K562 (cell line): ENCODE results near the gene ERLEC1. TPM values are rescaled to one million over a fixed set of nuclear protein-coding genes. Genes with fewer than 3 reads are reported as not detected.

Experiments
- DIDO1 ChIP-seq: fragments of 450-650 bp; IDR thresholded peaks from 2 replicates; pipeline ENCODE4 v1.6.1; 2016; ENCODE audit warnings: low read depth, missing biosample characterization, missing genetic modification characterization
- ELF2 ChIP-seq: fragments of 250-450 bp; sonication (Bioruptor Pico); IDR thresholded peaks from 2 replicates; pipeline ENCODE4 v1.5.0; 2021; ENCODE audit warnings: mild to moderate bottlenecking
- HDAC3 ChIP-seq: fragments of 450-650 bp; IDR thresholded peaks from 2 replicates; pipeline ENCODE4 v1.6.1; 2018; ENCODE audit warnings: borderline replicate concordance, mild to moderate bottlenecking, moderate library complexity; ENCODE audit not compliant: partially characterized antibody
- LARP7 ChIP-seq: fragments of 450-650 bp; IDR thresholded peaks from 2 replicates; pipeline ENCODE4 v1.6.1; 2016
- MLLT1 ChIP-seq, 2 experiments: fragments of 450-650 bp; IDR thresholded peaks; 2 replicates each; pipeline ENCODE4 v1.6.1; 2016
- MYC ChIP-seq, 2 experiments: fragments of 250-450 bp in 1 of 2; sonication (Bioruptor Pico) in 1 of 2; IDR thresholded peaks; 2 replicates each; pipeline versions ENCODE4 v1.5.1 to v1.6.1; 2012 to 2021; ENCODE audit warnings: low read depth in 2 of 2, borderline replicate concordance in 1 of 2, improper control_type of control experiment in 1 of 2, low read length in 1 of 2, mild to moderate bottlenecking in 1 of 2, moderate library complexity in 1 of 2
- NCOA1 ChIP-seq: fragments of 450-650 bp; IDR thresholded peaks from 2 replicates; pipeline ENCODE4 v1.6.1; 2016; ENCODE audit warnings: low read depth
- NCOA6 ChIP-seq: fragments of 450-650 bp; IDR thresholded peaks from 2 replicates; pipeline ENCODE4 v1.6.1; 2017; ENCODE audit warnings: mild to moderate bottlenecking
- OTX1 ChIP-seq: fragments of 450-650 bp; formaldehyde crosslinking; IDR thresholded peaks from 2 replicates; pipeline ENCODE4 v1.4.0; 2022; ENCODE audit warnings: mild to moderate bottlenecking
- SMARCB1 ChIP-seq: IDR thresholded peaks from 2 replicates; pipeline ENCODE4 v1.6.1; 2011; ENCODE audit warnings: improper control_type of control experiment, low read depth; ENCODE audit not compliant: insufficient read length
- TFAP4 ChIP-seq: sonication (generic); formaldehyde crosslinking; IDR thresholded peaks from 2 replicates; pipeline ENCODE4 v1.8.0; 2022; ENCODE audit warnings: missing genetic modification reagents, mild to moderate bottlenecking, moderate library complexity, borderline replicate concordance
- THRAP3 ChIP-seq: fragments of 450-650 bp; IDR thresholded peaks from 2 replicates; pipeline ENCODE4 v1.6.1; 2016; ENCODE audit warnings: mild to moderate bottlenecking, inconsistent platforms, borderline replicate concordance
- U2AF2 ChIP-seq: fragments of 200-400 bp; formaldehyde crosslinking; optimal IDR thresholded peaks from 2 replicates; pipeline ENCODE3; 2017; ENCODE audit warnings: low read depth, mild to moderate bottlenecking, low read length
- ZNF165 ChIP-seq: fragments of 250-450 bp; sonication (Bioruptor Pico); IDR thresholded peaks from 2 replicates; pipeline ENCODE4 v1.4.0; 2020; ENCODE audit warnings: borderline replicate concordance
- ZNF239 ChIP-seq: fragments of 250-450 bp; sonication (Bioruptor Pico); IDR thresholded peaks from 2 replicates; pipeline ENCODE4 v1.4.0; 2020; ENCODE audit warnings: mild to moderate bottlenecking
- ZNF407 ChIP-seq: fragments of 450-650 bp; IDR thresholded peaks from 2 replicates; pipeline ENCODE4 v1.6.1; 2016; ENCODE audit warnings: low read depth
- ZNF551 ChIP-seq: fragments of 250-450 bp; sonication (Bioruptor Pico); IDR thresholded peaks from 2 replicates; pipeline ENCODE4 v1.5.0; 2021; ENCODE audit warnings: mild to moderate bottlenecking, moderate library complexity
- polyA plus RNA-seq, 8 experiments: library from polyadenylated mRNA; depleted of rRNA in 4 of 8; stranded (reverse) in 5 of 8; unstranded in 3 of 8; fragments of >200 nt; fragmentation: Nextera tagmentation in 2 of 8; fragmentation: Illumina TruSeq in 1 of 8; extraction: Ambion mirVana in 2 of 8; extraction: Trizol in 1 of 8; gene quantifications; 2 replicates each; pipeline versions ENCODE4 v1.2.1 to v1.2.3, GENCODE V29; 2011 to 2014; ENCODE audit warnings: inconsistent platforms in 1 of 8, missing spikeins in 1 of 8
- total RNA-seq, 7 experiments: library from RNA; depleted of rRNA in 6 of 7; stranded (reverse); fragments of >200 nt in 6 of 7; fragmentation: Illumina TruSeq in 2 of 7; extraction: Trizol in 2 of 7; gene quantifications; 2 replicates each; pipeline versions ENCODE4 v1.2.1 to v1.2.3, GENCODE V29; 2011 to 2021; ENCODE audit warnings: low replicate concordance in 1 of 7
- TF ChIP-seq, protein P1 (sequence below): IDR thresholded peaks from 2 replicates; pipeline ENCODE4 v1.6.1; 2011; ENCODE audit not compliant: insufficient read length; ENCODE audit errors: extremely low read depth

The ERLEC1 gene
- total and polyA plus RNA-seq, 9 of the 15 experiments (the other 6 are each of a cell fraction or from before 2014, with no cell fraction given): 12.0 to 41.6 (median 30.6) TPM

DNA sequence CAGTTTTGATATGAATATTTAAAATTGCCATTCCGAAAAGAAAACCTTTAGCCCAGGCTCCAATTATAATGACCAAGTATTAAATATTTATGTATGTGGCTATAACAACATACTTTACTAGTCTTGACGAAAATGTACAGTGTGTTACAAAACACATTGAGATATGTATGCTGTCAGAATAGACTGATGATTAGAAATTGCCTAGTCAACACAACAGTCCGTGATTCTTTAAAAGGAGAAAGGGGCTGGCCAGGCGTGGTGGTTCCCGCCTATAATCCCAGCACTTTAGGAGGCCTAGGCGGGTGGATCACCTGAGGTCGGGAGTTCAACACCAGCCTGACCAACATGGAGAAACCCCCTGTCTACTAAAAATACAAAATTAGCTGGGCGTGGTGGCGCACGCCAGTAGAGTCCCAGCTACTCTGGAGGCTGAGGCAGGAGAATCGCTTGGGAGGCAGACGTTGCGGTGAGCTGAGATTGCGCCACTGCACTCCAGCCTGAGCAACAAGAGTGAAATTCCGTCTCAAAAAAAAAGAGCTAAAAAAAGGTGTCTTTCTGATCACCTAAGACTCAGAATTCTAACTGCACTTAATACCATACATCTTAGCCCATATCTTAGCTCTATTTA lies 17.4 kb upstream of the ERLEC1 start (continued):
- TF ChIP-seq ZNF407: no peak
- no peak for TF ChIP-seq U2AF2
- no peak for TF ChIP-seq MYC (IDR thresholded peaks at IDR 0.05; ENCODE audit: low read depth, low read length)
- no peak for TF ChIP-seq MYC (CRISPR knock-in tag; IDR thresholded peaks at IDR 0.05; ENCODE audit: borderline replicate concordance, low read depth)
- no peak for TF ChIP-seq LARP7
- 0 out of 4 replicates have a peak, but pooled peaks of 1 of the 2 experiments have one; percentile 40 for TF ChIP-seq MLLT1 (IDR thresholded peaks at IDR 0.05)
- no peak for TF ChIP-seq ELF2
- TF ChIP-seq, protein P1, sequence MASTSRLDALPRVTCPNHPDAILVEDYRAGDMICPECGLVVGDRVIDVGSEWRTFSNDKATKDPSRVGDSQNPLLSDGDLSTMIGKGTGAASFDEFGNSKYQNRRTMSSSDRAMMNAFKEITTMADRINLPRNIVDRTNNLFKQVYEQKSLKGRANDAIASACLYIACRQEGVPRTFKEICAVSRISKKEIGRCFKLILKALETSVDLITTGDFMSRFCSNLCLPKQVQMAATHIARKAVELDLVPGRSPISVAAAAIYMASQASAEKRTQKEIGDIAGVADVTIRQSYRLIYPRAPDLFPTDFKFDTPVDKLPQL: no peak
- TF ChIP-seq NCOA1: no peak
- no peak for TF ChIP-seq THRAP3
- TF ChIP-seq ZNF165 (CRISPR knock-in tag): no peak
- TF ChIP-seq OTX1 (CRISPR knock-in tag): no peak
- TF ChIP-seq DIDO1: no peak
- no peak for TF ChIP-seq NCOA6
- no peak for TF ChIP-seq ZNF239 (CRISPR knock-in tag)
- no peak for TF ChIP-seq TFAP4
- no peak for TF ChIP-seq HDAC3
- TF ChIP-seq ZNF551: no peak
- no peak for TF ChIP-seq SMARCB1
